ENCODE data around the gene ALOX5.

ALOX5 gene

GRCh38 chr10:45425621-45426563 is 51.9 kb downstream of the ALOX5 start:
- DNase-seq: peak in 1 of 2 donors; percentile 33

GRCh38 chr10:45427262-45427969 is 53.4 kb downstream of the ALOX5 start:
- no peak for DNase-seq

- no peak for DNase-seq
Observed at GRCh38 chr10:45427970-45428366, 54.0 kb downstream of the ALOX5 start.

- no peak for DNase-seq
Observed at GRCh38 chr10:45428611-45429510, 54.8 kb downstream of the ALOX5 start.

- DNase-seq: no peak
Observed at GRCh38 chr10:45429790-45430189, 55.8 kb downstream of the ALOX5 start.

- no peak for DNase-seq
Observed at GRCh38 chr10:45432113-45432512, 58.1 kb downstream of the ALOX5 start.

GRCh38 chr10:45432700-45433472 is 58.9 kb downstream of the ALOX5 start:
- no peak for DNase-seq

- DNase-seq: no peak
Observed at GRCh38 chr10:45433716-45434469, 59.9 kb downstream of the ALOX5 start.

GRCh38 chr10:45437587-45438465 is 63.8 kb downstream of the ALOX5 start:
- no peak for DNase-seq

- DNase-seq: no peak
Observed at GRCh38 chr10:45438466-45439090, 64.6 kb downstream of the ALOX5 start.

- no peak for DNase-seq
Observed at GRCh38 chr10:45439365-45439764, 65.3 kb downstream of the ALOX5 start.

- no peak for DNase-seq
Observed at GRCh38 chr10:45439873-45440272, 65.9 kb downstream of the ALOX5 start.

- DNase-seq: no peak
Observed at GRCh38 chr10:45440511-45441062, 66.6 kb downstream of the ALOX5 start.

GRCh38 chr10:45441239-45442190 is 67.5 kb downstream of the ALOX5 start:
- no peak for DNase-seq

- no peak for DNase-seq
Observed at GRCh38 chr10:45442251-45442650, 68.2 kb downstream of the ALOX5 start.

- no peak for DNase-seq
Observed at GRCh38 chr10:45442662-45443061, 68.6 kb downstream of the ALOX5 start.

- DNase-seq: no peak
Observed at GRCh38 chr10:45443101-45444009, 69.3 kb downstream of the ALOX5 start.
